A673 (cell line): ENCODE data around the gene PDE5A.
A peak's percentile ranks its signal among the peaks of the same experiment; 100 is the strongest.

Source experiments
- CTCF ChIP-seq: fragments of 300-800, 200-600 bp; sonication (generic); conservative IDR thresholded peaks from 2 replicates; pipeline ENCODE4 v1.5.1; 2017; ENCODE audit warnings: low read depth, mild to moderate bottlenecking, antibody characterized with exemption, low read length, moderate library complexity, mixed read lengths
- EZH2 ChIP-seq: fragments of 200-600 bp; sonication (generic); IDR thresholded peaks from 2 replicates; pipeline ENCODE4 v1.6.1; 2017; ENCODE audit warnings: borderline replicate concordance, low read depth, mild to moderate bottlenecking, mixed read lengths, antibody characterized with exemption, low read length; ENCODE audit not compliant: poor library complexity, severe bottlenecking

GRCh38 chr4:119627267-119628255 is 1.0 kb downstream of the PDE5A start:
- TF ChIP-seq CTCF (peak; percentile 33; the same call in 1 of the 2 replicates), EZH2 (no peak)
